HTR-8/SVneo (cell line): ENCODE measurements around the gene ZNF322.

Experiments used
- DNase-seq: peaks from one replicate; pipeline ENCODE4 v3.0.0; 2011; ENCODE audit warnings: low spot score, mixed read lengths; ENCODE audit not compliant: insufficient read length
- FAIRE-seq: peaks from 2 replicates; lab custom pipeline; 2011; peaks lifted over from hg19 to GRCh38; lab: Jason Lieb, UNC

The ZNF322 gene

GRCh38 chr6:26623339-26623859, 36.1 kb downstream of the ZNF322 start:
- no peak for DNase-seq
- FAIRE-seq: no peak

GRCh38 chr6:26613689-26614683, 45.6 kb downstream of the ZNF322 start:
- FAIRE-seq (no peak), DNase-seq (no peak)

- FAIRE-seq (no peak), DNase-seq (no peak)
Observed at GRCh38 chr6:26613201-26613600, 46.3 kb downstream of the ZNF322 start.

- DNase-seq (no peak), FAIRE-seq (no peak)
Observed at GRCh38 chr6:26611599-26611998, 47.9 kb downstream of the ZNF322 start.

GRCh38 chr6:26609463-26609862, 50.1 kb downstream of the ZNF322 start:
- FAIRE-seq (no peak), DNase-seq (no peak)

- DNase-seq (peak; percentile 67), FAIRE-seq (no peak)
Observed at GRCh38 chr6:26607434-26608230, 51.9 kb downstream of the ZNF322 start.

- DNase-seq (no peak), FAIRE-seq (no peak)
Observed at GRCh38 chr6:26604797-26605196, 54.7 kb downstream of the ZNF322 start.

GRCh38 chr6:26604026-26604425, 55.5 kb downstream of the ZNF322 start:
- FAIRE-seq: no peak
- no peak for DNase-seq

- DNase-seq (no peak), FAIRE-seq (no peak)
Observed at GRCh38 chr6:26602262-26602661, 57.3 kb downstream of the ZNF322 start.

- DNase-seq (no peak), FAIRE-seq (no peak)
Observed at GRCh38 chr6:26600759-26601158, 58.8 kb downstream of the ZNF322 start.

- FAIRE-seq (no peak), DNase-seq (no peak)
Observed at GRCh38 chr6:26599591-26599990, 60.0 kb downstream of the ZNF322 start.

- DNase-seq: no peak
- FAIRE-seq: no peak
Observed at GRCh38 chr6:26599134-26599533, 60.4 kb downstream of the ZNF322 start.

- FAIRE-seq (no peak), DNase-seq (no peak)
Observed at GRCh38 chr6:26598267-26598666, 61.3 kb downstream of the ZNF322 start.

- DNase-seq (no peak), FAIRE-seq (no peak)
Observed at GRCh38 chr6:26597821-26598220, 61.7 kb downstream of the ZNF322 start.

GRCh38 chr6:26597389-26597766, 62.2 kb downstream of the ZNF322 start:
- FAIRE-seq (no peak), DNase-seq (no peak)

- FAIRE-seq: peak; percentile 98
Observed at GRCh38 chr6:26596579-26597388, 62.8 kb downstream of the ZNF322 start, which contains the start of gene ABT1. TSS of gene ABT1 (plus strand) at chr6:26596953. CDS start at chr6:26596983, 30 bp downstream.

GRCh38 chr6:26595669-26596269, 63.8 kb downstream of the ZNF322 start:
- DNase-seq: peak; percentile 82
- FAIRE-seq: peak; percentile 84

More at GRCh38 chr6:26596579-26597388, 62.8 kb downstream of the ZNF322 start, which contains the start of gene ABT1:
- DNase-seq: peak; percentile 96

- DNase-seq (no peak), FAIRE-seq (no peak)
Observed at GRCh38 chr6:26594730-26595632, 64.6 kb downstream of the ZNF322 start.
